Measurements from ENCODE around the gene TRPM1.

The TRPM1 gene

GRCh38 chr15:31147944-31148296 lies 46.4 kb upstream of the TRPM1 start:
- H3K4me3 ChIP-seq (ENCODE audit: low read depth, low read length), result no peak overlapping the region
- no peaks in the 10 kb centered on the region for H3K27me3 ChIP-seq (ENCODE audit: insufficient read depth, low read depth, severe bottlenecking)
- TF ChIP-seq CTCF (IDR thresholded peaks at IDR 0.05; ENCODE audit: low read depth, low read length), result no peak
- H3K27ac ChIP-seq, result no peak overlapping the region
- no peaks in the 10 kb centered on the region for H3K9me3 ChIP-seq (ENCODE audit: severe bottlenecking)
- H3K36me3 ChIP-seq, result no peaks in the 10 kb centered on the region
- DNase-seq, result no peak

DNA sequence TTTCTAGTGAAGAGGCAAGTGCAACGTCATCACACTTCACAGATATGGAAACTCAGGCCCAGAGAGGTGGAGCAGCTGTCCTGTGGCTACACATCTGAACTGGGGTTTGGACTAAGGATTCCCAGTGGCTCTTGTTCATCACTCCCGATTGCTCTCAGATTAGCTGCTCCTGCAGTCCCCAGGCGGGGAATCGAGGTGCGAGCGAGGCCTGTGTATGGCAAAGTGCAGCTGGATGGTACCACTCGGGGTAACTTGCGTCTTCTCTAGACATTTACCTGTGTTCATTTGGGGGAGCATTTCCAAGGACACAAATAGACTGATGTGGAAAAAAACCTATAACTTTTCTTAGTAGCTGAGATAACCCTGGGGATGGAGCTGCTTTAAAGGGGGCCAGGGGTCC lies 45.9 kb upstream of the TRPM1 start:
- Histone ChIP-seq H3K27ac (no peak overlapping the region), H3K9me3 (ENCODE audit: severe bottlenecking) (no peaks in the 10 kb centered on the region), H3K27me3 (ENCODE audit: insufficient read depth, low read depth, severe bottlenecking) (no peaks in the 10 kb centered on the region), H3K36me3 (no peaks in the 10 kb centered on the region), H3K4me3 (ENCODE audit: low read depth, low read length) (no peak overlapping the region)
- TF ChIP-seq CTCF (IDR thresholded peaks at IDR 0.05; ENCODE audit: low read depth, low read length), result no peak
- DNase-seq, result no peak

DNA sequence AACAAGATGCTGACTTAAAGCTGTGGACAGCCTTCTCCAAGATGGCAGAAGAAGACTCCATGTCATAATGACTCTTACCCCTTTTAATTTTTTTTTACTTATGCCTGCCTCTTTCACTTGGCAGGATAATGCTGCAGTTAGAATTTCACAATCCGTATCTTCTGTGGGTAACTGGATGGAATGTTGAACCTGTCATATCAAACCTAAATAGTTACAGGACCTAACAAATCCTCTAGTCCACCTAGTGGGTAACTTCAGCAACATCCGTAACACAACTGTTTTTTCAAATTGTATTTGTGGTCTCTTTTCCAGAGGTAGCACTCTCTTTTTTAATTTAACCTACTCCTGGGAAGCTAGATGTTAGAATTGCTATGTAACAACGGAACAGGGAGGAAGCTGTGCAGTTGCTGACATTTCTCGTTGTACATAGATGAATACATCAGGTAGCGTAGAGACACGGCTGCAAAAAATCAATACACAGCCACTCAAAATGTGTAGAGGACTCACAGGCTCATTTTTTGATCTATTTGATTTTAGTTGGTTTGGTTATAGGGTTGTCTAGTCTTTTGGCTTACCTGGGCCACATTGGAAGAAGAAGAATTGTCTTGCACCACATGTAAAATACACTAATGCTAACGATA lies 43.9 kb upstream of the TRPM1 start:
- Histone ChIP-seq H3K9me3 (ENCODE audit: severe bottlenecking) (no peaks in the 10 kb centered on the region), H3K27ac (no peak overlapping the region), H3K27me3 (ENCODE audit: insufficient read depth, low read depth, severe bottlenecking) (no peaks in the 10 kb centered on the region), H3K4me3 (ENCODE audit: low read depth, low read length) (no peak overlapping the region), H3K36me3 (no peaks in the 10 kb centered on the region)
- DNase-seq, result no peak
- TF ChIP-seq CTCF (IDR thresholded peaks at IDR 0.05; ENCODE audit: low read depth, low read length), result no peak; the same call in 1 of the 2 replicates

DNA sequence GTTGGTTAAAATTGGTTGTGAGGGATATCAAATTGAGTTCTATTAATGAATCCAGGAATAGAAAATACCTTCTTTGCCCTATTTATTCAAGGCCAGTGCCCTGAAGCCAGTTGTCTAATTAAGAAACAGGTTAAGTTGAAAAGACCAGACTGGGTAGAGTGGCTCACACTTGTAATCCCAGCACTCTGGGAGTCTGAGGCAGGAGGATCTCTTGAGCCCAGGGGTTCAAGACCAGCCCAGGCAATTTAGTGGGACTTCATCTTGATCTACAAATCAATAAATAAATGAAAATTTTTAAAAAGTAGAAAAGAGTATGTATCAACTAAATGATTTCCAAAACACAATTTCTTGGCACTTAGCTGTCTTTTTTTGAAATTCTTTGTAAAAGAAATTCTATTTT lies 40.3 kb upstream of the TRPM1 start:
- no peak overlapping the region for H3K4me3 ChIP-seq (ENCODE audit: low read depth, low read length)
- H3K36me3 ChIP-seq, result no peaks in the 10 kb centered on the region
- TF ChIP-seq CTCF (IDR thresholded peaks at IDR 0.05; ENCODE audit: low read depth, low read length), result no peak
- H3K9me3 ChIP-seq (ENCODE audit: severe bottlenecking), result no peaks in the 10 kb centered on the region
- DNase-seq, result no peak
- no peaks in the 10 kb centered on the region for H3K27me3 ChIP-seq (ENCODE audit: insufficient read depth, low read depth, severe bottlenecking)
- H3K27ac ChIP-seq, result no peak overlapping the region

- Histone ChIP-seq H3K27ac (no peak overlapping the region), H3K9me3 (ENCODE audit: severe bottlenecking) (no peaks in the 10 kb centered on the region), H3K27me3 (ENCODE audit: insufficient read depth, low read depth, severe bottlenecking) (no peaks in the 10 kb centered on the region), H3K4me3 (ENCODE audit: low read depth, low read length) (no peak overlapping the region), H3K36me3 (no peaks in the 10 kb centered on the region)
- no peak for DNase-seq
- no peak for TF ChIP-seq CTCF (IDR thresholded peaks at IDR 0.05; ENCODE audit: low read depth, low read length)
Observed at GRCh38 chr15:31136607-31137328, 35.2 kb upstream of the TRPM1 start.

All from WERI-Rb-1 (cell line).